Activated T-helper 1 cell treated with anti-CD3 and anti-CD28 coated beads, Interleukin-2, amount 50 U/mL, for 16 hours (primary cell): ENCODE measurements around the gene RAB43.
A peak's percentile ranks its signal among the peaks of the same experiment; 100 is the strongest.
"Not testable (repeated sequence)": the region's sequence is repeated elsewhere in the genome, so short reads cannot be mapped to it uniquely, and the experiment has no call there.

Experiments used
- DNase-seq, 2 donors: peaks; one replicate each; pipeline ENCODE4 v3.0.0-alpha.2; 2020; ENCODE audit warnings: low read depth in 1 of 2, low spot score in 1 of 2

The RAB43 gene

DNA sequence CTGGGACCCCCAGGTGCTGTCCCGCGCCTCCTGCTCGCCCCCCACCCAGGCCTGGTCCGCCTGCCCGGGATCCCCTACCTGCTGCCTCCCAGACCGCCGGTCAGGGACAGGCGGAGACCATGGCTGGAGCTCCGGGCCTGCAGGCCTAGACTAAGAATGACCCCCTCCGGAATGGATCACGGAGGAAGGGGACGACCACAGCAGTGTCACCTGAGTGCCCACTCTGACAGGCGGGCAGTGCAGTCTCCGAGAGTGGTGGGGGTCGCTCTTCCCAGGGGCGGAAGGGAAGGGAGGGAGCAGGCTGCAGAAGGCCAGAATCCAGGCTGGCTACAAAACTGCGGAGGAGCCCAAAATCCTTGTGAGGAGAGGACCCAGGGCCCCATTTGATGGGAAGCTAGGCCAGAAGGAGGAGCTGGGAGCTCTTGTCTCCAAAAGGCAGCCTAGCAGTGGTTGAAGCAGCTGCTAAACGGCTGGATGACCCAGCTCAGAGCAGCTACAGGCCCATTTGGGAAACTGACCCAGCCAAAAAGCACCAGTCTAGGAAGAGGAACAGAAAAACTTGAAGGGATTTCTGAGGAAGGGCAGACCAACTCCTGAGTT, 908 bp upstream of the RAB43 start:
- no peak for DNase-seq

DNA sequence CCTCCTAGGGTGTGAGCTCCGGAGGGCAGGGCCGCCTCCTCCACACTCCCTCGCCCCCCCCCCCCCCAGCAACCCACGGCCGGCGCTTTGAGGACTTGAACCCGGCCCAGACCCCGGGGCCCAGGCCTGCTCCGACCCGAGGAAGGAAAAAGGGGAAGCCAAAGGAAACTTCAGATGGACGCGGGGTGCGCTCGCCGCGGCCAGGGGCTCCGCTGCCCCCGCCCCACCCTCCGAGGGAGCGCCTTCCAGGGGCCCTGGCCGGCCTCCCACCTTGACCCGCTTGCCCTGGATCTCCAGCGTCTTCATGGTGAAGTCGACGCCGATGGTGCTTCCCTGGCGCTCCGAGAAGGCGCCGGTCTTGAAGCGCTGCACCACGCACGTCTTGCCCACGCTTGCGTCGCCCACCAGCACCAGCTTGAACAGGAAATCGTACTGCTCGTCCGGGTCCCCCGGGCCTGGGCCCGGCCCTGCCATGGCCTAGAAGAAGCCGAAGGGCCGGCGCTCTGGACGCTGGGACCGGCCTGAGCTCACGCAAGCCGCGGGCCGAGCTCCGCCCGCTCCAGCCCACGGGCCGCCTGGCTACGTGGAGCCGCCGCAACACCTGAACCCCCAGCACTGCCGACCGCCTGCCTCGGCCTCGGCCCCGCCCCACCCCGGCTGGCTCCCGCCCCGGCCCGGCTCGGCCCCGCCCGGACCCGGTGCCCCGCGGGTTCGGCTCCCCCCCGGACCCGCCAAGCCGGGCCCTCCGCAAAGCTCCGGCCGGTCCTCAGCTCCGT, 400 bp downstream of the RAB43 start:
- DNase-seq: no peak

DNA sequence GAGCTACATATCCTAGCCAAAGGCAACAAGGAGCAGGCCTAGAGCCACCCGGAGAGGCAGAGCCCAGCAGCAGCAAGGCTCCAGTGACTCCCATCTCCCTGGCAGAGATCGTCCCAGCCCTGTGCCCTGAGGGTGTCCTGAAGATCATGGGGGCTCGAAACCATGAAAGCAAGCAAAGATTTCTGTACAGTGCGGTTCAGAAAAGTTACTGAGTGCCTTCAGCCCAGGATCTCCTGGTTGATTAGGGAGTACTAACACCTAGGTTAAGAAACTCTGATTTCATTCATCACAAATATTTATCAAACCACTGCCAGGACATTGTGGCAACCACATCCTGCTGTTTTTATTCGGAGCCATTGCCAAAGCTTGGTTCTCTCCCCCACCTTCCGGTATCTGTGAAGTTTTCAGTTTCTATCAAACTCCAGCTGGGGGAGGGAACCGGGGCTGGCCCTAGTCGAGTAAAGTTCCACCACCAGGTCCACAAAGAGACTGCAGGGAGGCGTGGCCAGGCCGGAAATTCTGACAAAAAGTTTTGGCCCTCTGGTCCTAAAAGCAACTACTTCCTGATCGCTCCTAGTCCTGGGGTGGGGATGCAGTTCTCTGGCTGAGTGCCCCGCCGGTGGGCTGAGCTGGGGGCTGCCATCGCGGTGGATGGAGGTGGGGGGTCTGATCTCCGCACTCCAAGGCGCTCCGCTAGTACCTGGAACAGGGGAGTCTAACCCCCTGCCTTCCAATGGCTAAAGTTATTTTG, 1.2 kb downstream of the RAB43 start:
- peak; percentile 77 to 80 for DNase-seq

DNA sequence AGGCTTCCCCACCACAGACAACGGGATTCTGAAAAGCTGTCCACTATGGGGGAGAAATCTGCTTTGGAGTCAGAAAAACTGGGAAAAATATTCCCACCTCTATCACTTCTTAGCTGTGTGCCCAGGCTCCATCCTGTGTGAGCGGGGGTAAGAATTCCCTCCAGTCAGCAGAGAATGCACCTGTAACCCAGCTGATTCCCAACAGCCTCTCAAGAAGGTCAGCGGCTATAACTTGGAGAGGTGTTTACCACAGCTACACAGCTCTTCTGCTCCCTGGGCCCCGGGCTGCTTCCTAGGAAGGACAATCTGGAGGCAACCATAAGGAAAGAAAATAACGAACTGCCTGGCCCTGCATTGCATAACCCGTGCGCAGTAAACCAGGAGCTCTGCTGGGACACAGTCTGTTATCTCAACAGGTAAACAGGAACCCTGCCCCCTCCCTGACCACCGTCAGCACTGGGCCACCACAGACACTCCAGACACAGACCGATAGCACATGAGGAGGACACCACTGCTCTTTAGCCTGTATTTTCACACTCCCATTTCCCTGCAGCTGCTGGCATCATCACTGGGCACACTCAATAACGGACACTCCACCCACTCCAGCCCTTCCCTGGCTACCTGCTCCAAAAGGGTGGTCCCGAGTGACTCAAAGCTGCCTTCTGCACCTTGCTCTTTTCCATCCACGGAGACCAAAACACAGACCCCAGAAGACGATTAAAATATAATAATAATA, 2.1 kb downstream of the RAB43 start:
- no peak for DNase-seq

DNA sequence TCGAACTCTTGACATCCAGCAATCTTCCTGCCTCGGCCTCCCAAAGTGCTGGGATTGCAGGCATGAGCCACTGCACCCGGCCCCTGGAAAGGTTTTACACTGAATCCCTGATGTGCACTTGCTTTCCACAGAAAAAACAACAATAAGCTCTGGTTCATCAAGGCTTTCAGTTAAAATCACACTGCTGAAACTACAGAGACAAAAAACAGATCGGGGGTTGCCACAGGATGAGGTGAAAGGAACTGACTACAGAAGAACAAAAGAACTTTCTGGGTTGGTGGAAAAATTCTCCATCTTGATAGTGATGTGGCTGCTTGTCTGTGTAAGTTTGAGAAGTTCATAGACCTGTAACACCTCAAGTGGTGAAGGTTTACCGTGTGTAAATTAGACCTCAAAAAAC, 2.9 kb downstream of the RAB43 start:
- no peak for DNase-seq

DNA sequence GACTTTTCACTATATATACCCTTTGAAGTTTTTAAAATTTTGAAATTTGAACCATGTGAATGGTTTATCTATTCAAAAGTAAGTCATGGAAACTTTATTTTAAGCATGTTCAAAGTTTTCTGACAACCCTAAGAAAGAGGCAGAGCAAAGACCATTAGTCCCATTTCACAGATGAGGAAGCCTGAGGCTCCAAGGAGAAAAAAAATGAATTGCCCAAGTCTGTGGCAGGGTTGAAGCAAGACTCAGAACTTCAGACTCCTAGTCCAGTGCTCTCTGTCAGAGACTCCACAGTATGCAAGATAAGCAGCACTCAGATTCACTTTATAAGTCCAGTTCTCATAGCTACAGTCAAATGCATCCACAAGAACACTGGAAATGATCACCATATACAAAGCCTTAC, 4.5 kb downstream of the RAB43 start:
- no peak for DNase-seq

DNA sequence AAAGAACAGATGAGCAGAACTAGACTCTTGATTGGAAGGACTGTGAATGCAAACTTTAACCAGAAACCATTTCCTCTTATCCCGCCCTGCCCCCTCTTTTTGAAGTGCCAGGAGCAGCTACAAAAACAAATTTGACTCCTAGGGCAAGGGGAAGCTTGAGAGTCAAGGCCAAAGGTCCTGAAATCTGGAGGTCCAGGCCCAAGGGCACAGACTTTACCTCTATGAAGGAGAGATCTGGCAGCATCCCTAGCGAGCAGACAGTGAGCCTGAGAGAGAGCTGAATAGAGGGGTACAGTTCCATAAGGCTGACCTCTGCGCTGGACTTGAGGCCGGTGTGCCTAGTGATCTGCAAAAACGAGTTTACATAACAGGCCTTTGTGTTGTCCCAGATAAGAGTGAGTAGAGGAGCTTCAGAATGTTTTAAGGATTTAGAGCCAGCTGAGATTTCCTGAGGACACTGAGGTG, 5.1 kb downstream of the RAB43 start:
- no peak for DNase-seq

DNA sequence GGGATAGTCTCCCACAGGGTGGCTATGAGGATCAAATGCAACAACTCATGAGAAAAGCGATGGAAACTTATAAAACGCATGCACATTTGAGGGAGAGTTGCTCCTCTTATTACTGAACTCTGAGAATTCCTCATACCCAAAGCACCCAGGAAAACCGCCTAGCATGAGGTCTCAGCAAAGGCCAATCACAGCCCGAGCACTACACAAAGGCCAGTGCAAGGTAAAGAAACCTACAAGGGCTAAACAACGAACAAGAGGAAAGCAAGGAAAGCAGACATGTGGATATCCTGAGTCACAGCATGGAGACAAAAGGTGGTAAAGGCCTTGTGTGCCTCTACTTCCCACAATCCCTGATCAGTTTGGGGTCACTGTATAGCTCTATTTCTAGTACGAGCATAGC, 7.1 kb downstream of the RAB43 start:
- no peak for DNase-seq

DNA sequence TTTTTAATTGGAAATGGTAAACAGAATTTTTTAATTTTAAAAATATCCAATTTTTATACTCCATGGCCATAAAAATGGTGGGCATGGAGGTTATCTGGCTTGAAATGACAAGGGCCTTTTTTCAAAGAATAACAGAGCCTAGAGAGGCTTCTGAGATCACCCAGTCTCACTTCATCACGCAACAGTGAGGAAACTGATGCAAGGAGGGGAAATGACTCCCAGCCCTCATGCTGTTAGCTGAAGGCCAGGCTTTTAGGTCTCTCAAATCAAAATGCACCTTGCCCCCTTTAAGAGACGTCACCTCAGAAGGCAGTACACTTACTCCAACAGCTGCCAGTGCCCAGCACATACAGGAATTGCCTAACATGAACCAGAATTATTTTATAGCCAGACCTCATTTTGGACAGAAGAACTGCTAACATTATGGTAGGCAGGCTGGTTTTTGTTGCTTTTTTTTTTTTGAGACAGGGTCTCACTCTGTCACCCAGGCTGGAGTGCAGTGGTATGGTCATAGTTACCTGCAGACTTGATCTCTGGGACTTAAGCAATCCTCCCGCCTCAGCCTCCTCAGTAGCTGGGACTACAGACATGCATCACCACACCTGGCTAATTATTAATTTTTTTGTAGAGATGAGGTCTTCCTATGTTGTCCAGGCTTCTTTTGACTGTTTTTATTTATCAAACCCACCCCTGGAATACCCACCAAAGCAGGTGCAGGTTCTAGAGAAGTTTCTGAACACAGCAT, 9.1 kb downstream of the RAB43 start:
- no peak for DNase-seq

DNA sequence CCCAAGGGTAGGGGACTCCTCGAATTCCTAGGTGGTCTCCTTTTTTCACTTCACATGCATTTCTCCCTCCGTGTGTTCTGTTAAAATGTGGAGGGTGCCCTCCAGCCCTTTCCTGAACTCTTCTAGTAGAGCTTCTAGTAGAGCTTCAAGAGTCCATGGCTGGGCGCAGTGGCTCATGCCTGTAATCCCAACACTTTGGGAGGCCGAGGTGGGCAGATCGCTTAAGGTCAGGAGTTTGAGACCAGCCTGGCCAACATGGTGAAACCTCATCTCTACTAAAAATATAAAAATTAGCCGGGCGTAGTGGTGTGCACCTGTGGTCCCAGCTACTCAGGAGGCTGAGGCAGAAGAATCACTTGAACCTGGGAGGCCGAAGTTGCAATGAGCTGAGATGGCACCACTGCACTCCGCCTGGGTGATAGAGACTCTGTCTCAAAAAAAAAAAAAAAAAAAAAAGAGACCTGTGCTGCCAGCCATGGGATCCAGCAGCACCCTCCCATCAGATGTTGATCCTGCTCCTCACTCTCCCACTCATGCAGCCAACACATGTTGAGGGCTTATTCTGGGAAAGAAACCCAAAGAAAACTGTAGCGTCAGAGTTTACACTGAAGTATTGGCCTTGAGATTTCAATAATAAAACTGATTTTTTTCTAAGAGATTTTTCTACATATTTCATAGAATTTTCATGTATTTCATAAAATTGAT, 10.4 kb downstream of the RAB43 start:
- not testable (repeated sequence) for DNase-seq

DNA sequence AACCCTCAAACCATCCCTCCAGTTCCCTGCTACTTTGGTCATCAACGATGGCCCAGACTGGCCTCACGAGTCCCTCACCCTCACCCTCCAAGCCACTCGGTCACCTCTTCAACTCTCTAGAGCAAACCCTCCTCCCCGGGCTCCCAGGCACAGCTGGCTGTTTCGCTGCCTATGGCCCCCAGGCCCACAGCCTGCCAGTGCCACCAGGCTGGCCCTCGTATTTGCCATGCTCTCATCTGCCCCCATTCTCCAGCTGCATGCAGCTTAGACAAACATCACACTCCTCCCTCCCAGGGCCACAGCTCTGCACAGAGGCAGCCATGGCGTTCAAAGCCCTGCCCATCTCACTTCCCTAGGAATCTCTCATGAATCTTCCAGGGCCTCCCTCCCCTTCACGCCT, 13.8 kb downstream of the RAB43 start:
- no peak for DNase-seq

DNA sequence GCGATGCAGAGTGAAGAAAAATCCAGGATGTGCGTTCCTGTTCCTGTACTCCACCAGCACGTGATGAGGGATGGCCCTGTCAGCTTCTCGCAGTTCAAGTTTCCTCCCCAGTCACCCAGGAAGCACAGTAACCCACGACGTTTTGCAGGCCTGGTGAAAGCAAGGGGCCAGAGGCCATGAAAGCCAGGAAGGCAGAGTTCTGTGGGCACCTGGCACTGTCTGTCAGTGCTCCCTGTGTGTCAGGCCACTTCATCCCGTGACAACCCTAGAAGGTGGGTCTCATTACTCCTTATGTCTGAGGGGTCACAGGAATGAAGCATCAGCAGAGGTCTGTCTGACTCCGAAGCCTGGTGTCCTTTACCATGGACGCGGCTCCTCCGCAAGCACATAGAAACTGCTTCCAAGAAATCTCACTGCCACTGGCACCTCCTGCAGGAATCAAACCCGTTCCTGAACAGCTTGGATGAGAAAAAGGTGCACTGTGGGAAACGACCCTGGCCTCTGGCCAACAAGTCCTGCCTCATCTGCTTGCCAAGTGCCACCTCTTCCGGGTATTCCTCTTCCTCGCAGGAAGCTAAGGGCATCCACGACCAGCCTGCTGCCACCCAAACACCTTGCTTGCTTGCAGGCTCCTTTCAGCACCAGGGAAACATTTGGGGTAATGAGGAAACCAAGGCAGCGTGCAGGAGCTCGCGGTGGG, 14.6 kb downstream of the RAB43 start:
- DNase-seq: no peak

DNA sequence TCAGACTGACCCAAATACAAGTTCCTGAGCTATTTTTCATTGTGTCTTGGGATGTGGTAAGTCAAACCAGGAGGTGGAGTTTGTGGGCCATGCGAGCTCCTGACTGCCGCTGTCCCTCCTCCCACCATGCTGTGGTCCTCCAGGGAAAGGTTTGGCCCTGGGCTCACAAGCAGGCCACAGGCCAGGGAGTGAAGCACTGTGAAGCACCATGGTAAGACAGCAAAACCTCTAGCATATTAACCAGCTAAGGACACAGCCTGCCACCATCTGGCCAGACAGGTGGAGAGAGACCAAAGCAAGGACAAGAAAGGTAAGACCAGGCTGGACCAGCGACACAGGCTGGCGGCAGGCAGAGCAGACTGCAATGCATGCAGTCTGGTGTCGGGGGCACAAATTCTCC, 15.3 kb downstream of the RAB43 start:
- DNase-seq: no peak

DNA sequence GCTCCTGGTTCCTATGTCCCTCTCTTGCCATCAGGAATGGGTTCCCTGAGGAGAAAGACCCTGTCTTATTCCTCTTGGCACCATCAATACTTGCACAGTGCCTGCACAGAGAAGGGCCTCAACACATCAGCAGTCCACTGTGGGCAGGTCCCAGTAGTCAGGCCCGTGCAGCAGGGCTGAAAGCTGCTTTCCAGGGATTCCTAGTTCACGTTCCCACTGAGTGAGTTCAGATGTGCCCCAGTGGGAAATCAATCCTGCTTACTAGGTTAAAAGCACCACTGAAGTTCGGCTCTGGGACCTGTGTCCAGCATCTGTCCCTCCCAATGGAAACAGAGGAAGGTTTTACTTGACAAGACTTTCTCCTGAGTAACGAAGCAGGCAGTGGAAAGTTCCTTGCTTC, 15.7 kb downstream of the RAB43 start:
- DNase-seq: no peak

DNA sequence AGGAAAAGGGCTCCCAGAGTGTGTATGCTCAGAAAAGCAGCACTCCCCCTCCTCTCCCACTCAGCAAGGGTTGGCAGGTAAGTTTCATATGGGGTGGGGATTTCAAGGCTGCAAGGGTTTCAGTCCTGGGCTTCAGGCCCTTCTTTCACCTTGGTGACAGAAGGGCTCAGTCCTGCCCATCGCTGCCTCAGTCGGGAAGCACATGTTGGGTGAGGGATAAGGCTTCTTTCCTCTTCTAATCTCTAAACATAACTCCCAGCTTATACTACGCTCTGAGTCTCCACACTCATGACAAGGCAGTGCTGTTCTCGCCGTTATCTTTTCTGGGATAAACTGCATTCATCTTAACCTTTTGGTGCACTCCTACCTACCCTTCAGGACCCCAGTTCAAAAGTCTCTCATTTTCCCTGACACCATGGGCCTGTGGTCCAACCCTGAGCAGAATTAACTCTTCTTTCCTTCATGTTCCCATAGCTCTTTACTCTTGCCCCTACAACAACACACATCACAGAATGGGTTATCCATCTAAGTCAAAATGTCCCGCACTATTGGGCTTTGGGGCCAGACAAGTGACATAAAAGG, 17.0 kb downstream of the RAB43 start:
- DNase-seq: no peak

DNA sequence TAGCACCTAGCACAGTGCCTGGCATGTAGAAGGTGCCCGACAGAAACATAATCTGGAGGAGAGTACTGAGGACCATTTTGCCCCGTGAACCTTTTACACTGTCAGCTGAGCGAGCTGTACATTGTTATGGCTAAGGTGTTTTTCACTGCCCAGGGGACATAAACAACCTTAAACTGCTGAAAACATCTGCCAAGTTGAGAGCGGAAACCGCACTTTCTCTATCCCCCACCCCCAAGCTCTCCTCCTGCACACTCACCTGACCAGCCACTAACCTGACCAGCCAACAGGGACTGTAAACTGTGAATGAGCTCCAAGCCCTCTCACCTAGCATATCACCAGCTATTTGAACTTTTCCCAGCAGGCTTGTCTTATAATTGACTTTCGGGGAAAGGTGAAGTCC, 17.6 kb downstream of the RAB43 start:
- no peak for DNase-seq

DNA sequence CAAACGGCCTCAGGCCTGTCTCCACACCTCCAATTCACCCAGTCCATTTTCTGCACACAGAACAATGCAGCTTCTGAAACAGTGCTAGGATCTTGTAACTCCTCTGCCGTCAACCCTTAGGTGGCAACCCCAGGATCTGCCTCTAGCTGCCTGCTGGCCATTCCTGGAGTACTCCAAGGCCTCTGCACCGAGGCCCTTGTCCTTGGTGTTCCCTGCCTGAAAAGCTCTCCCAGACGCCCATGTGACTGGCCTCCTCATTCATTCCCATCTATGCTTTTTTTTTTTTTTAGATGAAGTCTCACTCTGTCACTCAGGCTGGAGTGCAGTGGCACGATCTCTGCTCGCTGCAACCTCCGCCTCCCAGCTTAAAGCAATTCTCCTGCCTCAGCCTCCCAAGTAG, 18.3 kb downstream of the RAB43 start:
- DNase-seq: no peak

DNA sequence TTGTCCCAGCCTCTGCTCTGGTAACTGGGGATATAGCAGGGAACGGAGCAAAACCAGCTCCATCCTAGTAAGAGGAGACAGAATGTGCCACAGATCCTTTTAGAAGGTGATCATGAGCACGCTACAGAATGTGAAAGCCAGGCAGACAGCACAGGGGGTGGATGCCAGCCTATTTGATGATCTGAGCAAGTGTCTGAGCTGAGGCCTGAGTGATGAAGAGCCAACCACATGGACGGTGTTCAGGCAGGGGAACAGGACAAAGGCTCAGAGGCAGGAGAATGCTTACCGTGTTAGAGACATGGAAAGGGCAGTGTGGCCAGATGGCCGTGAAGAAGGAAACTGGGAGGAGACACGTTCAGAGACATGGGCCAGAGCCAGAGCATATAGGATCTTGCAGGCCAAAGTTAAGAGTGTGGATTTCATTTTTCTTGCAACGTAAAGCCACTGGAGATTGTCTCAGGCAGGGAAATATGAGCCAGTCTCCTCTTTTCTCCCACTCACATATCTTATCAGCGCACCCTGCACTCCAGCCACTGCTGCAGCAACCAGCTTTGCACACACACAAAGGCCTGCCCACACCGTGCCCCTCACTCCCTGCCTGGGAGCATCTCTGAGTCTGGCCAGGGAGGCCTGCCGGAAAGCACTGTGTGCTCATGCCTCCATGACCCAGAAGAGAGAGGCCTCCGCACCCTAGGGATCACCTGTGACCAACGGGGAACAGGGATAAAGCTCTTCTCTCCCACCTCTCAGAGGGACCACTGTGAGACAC, 20.1 kb downstream of the RAB43 start:
- DNase-seq: no peak

DNA sequence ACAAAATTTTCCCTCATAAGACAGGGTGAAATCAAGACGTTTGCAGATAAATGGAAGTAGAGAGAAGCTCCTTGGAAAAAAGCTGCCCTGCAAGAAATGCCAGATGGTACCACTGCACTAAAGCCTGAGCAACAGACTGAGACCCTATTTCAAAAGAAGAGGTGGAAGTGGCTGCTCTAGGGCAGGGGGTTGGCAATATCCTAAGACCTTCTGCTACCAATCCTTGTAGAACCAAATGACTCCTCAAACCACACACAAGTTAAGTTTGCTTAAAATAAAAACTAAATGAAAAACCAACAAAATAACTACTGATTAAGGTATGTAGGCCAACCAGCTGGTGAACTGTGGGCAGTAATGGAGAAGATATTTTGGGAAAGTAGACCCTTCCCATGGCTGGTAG, 21.3 kb downstream of the RAB43 start:
- DNase-seq: no peak
